Neuronal stem cell (in vitro differentiated cells): ENCODE data around the gene SLC22A16.

Experiments
- DNase-seq: peaks from one replicate; pipeline ENCODE4 v3.0.0-alpha.2; 2013; ENCODE audit warnings: low spot score
- H2AFZ ChIP-seq: one replicate; pipeline ENCODE4 v1.6.1; 2013; ENCODE audit warnings: mild to moderate bottlenecking, low read length, inconsistent platforms
- H2AK5ac ChIP-seq: 2 replicates; pipeline ENCODE4 v1.6.1; 2013; ENCODE audit warnings: low read depth, mild to moderate bottlenecking, inconsistent platforms, low read length, moderate library complexity, mixed read lengths
- H2BK120ac ChIP-seq: 2 replicates; pipeline ENCODE4 v1.6.1; 2013; ENCODE audit warnings: low read depth, mild to moderate bottlenecking, inconsistent platforms, low read length, moderate library complexity, mixed read lengths
- H2BK12ac ChIP-seq: one replicate; pipeline ENCODE4 v1.6.1; 2013; ENCODE audit warnings: low read length, inconsistent platforms
- H2BK15ac ChIP-seq: 2 replicates; pipeline ENCODE4 v1.6.1; 2013; ENCODE audit warnings: mild to moderate bottlenecking, low read length, inconsistent platforms, mixed read lengths
- H2BK5ac ChIP-seq: one replicate; pipeline ENCODE4 v1.6.1; 2013; ENCODE audit warnings: inconsistent platforms, mild to moderate bottlenecking, low read length, moderate library complexity
- H3K14ac ChIP-seq: one replicate; pipeline ENCODE4 v1.6.1; 2013; ENCODE audit warnings: low read length, inconsistent platforms
- H3K18ac ChIP-seq: 2 replicates; pipeline ENCODE4 v1.6.1; 2013; ENCODE audit warnings: low read length, inconsistent platforms
- H3K23ac ChIP-seq: 2 replicates; pipeline ENCODE4 v1.6.1; 2013; ENCODE audit warnings: low read depth, mild to moderate bottlenecking, mixed read lengths, low read length, inconsistent platforms; ENCODE audit not compliant: poor library complexity
- H3K27ac ChIP-seq: replicated peaks from 3 replicates; pipeline ENCODE4 v1.5.1; 2013; ENCODE audit warnings: low read length, inconsistent platforms
- H3K27me3 ChIP-seq, 3 experiments: 2 replicates each; pipeline ENCODE4 v1.6.1; 2013; ENCODE audit warnings: low read length in 3 of 3, mild to moderate bottlenecking in 2 of 3, inconsistent platforms in 1 of 3, low read depth in 1 of 3, mixed read lengths in 1 of 3, moderate library complexity in 1 of 3; ENCODE audit not compliant: control insufficient read depth in 3 of 3, insufficient read depth in 3 of 3
- H3K36me3 ChIP-seq, 2 donors: replicated peaks in 1 of 2; 2 replicates each; pipeline ENCODE4 v1.6.1; 2013; ENCODE audit warnings: low read length in 2 of 2; ENCODE audit not compliant: control insufficient read depth in 2 of 2, insufficient read depth in 2 of 2
- H3K4ac ChIP-seq: 2 replicates; pipeline ENCODE4 v1.6.1; 2013; ENCODE audit warnings: inconsistent platforms, mild to moderate bottlenecking, low read length, moderate library complexity
- H3K4me1 ChIP-seq, 2 donors: 1 replicate in 1 of 2; 2 replicates in 1 of 2; pipeline ENCODE4 v1.6.1; 2013; ENCODE audit warnings: low read length in 2 of 2, low read depth in 1 of 2; ENCODE audit not compliant: control insufficient read depth in 2 of 2, insufficient read depth in 1 of 2
- H3K4me2 ChIP-seq: one replicate; pipeline ENCODE4 v1.6.1; 2013; ENCODE audit warnings: mild to moderate bottlenecking, low read length, inconsistent platforms; ENCODE audit not compliant: insufficient read depth, poor library complexity, severe bottlenecking
- H3K4me3 ChIP-seq, 2 donors: 2 replicates each; pipeline ENCODE4 v1.5.1; 2013; ENCODE audit warnings: low read length in 2 of 2, mild to moderate bottlenecking in 2 of 2, inconsistent platforms in 1 of 2, moderate library complexity in 1 of 2
- H3K79me1 ChIP-seq: one replicate; pipeline ENCODE4 v1.6.1; 2013; ENCODE audit warnings: low read depth, mild to moderate bottlenecking, inconsistent platforms, low read length, moderate library complexity
- H3K9ac ChIP-seq: one replicate; pipeline ENCODE4 v1.6.1; 2013; ENCODE audit warnings: mild to moderate bottlenecking, low read depth, low read length, inconsistent platforms; ENCODE audit not compliant: poor library complexity
- H3K9me3 ChIP-seq, 2 donors: replicated peaks in 1 of 2; 2 replicates each; pipeline versions ENCODE3 to v1.6.1; 2013; ENCODE audit warnings: low read length in 2 of 2, mild to moderate bottlenecking in 2 of 2, inconsistent platforms in 1 of 2, low read depth in 1 of 2, mixed read lengths in 1 of 2, moderate library complexity in 1 of 2; ENCODE audit not compliant: control insufficient read depth in 2 of 2, insufficient read depth in 1 of 2
- H4K8ac ChIP-seq: one replicate; pipeline ENCODE4 v1.6.1; 2013; ENCODE audit warnings: low read depth, mild to moderate bottlenecking, inconsistent platforms, low read length, moderate library complexity
- H4K91ac ChIP-seq: one replicate; pipeline ENCODE4 v1.6.1; 2013; ENCODE audit warnings: low read length, low read depth, mild to moderate bottlenecking, inconsistent platforms; ENCODE audit not compliant: poor library complexity
- WGBS, 2 donors: extraction: QIAGEN DNeasy Blood & Tissue Kit; methylation state at CpG; one replicate each; pipeline ENCODE4 v1.1.7; 2013; ENCODE audit warnings: missing lambda C conversion rate in 2 of 2, mixed read lengths in 1 of 2; ENCODE audit not compliant: insufficient read length in 2 of 2, insufficient replicate concordance in 1 of 2; ENCODE audit errors: extremely low coverage in 2 of 2; 5-methylcytosine and 5-hydroxymethylcytosine counted together

Gene SLC22A16

DNA sequence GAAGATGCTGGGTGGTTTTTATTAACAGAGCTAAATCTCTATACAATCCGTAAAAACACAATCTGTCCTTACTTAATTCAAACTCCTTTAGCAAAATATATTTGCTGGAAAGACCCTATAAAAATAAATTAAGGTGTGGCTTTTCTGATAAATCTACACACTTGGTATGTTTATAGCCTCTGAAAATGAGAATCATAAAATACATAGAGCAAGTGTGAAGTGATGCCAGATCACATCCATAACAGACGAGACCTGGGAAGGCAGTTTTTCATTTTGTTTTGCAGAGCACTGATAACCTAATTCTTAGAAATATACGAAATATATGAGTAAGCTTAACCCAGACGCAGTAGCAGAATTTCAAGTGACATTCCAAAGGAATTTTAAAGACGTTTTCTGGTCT, 50.6 kb downstream of the SLC22A16 start:
- H3K4me2 ChIP-seq, result no peak overlapping the region
- peaks cover 0 to 7% of the 10 kb centered on the region in 2 donors for H3K4me1 ChIP-seq
- no peak overlapping the region for H3K23ac ChIP-seq
- no peak overlapping the region for H3K9ac ChIP-seq
- H3K9me3 ChIP-seq, result peaks cover 0 to 2% of the 10 kb centered on the region in 2 donors
- no peak overlapping the region for H4K91ac ChIP-seq
- no peaks in the 10 kb centered on the region for H3K79me1 ChIP-seq
- H2BK12ac ChIP-seq, result no peak overlapping the region
- H2AK5ac ChIP-seq, result no peak overlapping the region
- no peak overlapping the region for H3K27ac ChIP-seq
- no CpG with 5 or more reads among the region's 5 CpGs for WGBS, 2 donors
- no peak for DNase-seq
- no peak overlapping the region for H4K8ac ChIP-seq
- H3K36me3 ChIP-seq, result no peaks in the 10 kb centered on the region
- no peak overlapping the region for H2AFZ ChIP-seq
- no peak overlapping the region for H3K18ac ChIP-seq
- H3K4ac ChIP-seq, result no peak overlapping the region
- H3K27me3 ChIP-seq, result peaks cover 0 to 9% (median 0%) of the 10 kb centered on the region in 3 experiments
- no peak overlapping the region for H3K14ac ChIP-seq
- no peak overlapping the region for H2BK5ac ChIP-seq
- no peak overlapping the region for H3K4me3 ChIP-seq
- H2BK15ac ChIP-seq, result no peak overlapping the region
- H2BK120ac ChIP-seq, result no peak overlapping the region

DNA sequence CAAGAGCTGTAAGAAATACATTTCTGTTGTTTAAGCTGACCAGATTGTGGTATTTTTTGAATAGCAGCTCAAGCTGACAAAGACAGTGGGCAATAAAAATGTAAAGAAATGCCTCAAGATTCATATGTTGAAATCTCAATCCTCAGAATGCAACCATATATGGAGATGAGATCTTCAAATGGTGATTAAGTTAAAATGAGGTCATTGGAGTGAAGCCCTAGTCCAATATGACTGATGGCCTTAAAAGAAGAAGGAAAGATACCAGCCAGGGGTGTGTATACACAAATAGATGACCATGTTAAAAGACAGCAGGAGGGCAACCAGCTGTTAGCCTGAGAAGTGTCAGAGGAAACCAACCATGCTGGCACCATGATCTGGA, 54.0 kb downstream of the SLC22A16 start:
- Histone ChIP-seq H3K79me1 (no peaks in the 10 kb centered on the region), H3K9ac (no peak overlapping the region), H2BK120ac (no peak overlapping the region), H3K27ac (no peak overlapping the region), H3K4ac (no peak overlapping the region), H3K18ac (no peak overlapping the region), H3K9me3 (peaks cover 0 to 2% of the 10 kb centered on the region in 2 donors), H2BK15ac (no peak overlapping the region), H3K14ac (no peak overlapping the region), H2BK12ac (no peak overlapping the region), H4K8ac (no peak overlapping the region), H3K36me3 (no peaks in the 10 kb centered on the region), H3K4me1 (no peaks in the 10 kb centered on the region), H3K4me2 (no peak overlapping the region), H4K91ac (no peak overlapping the region), H3K27me3 (no peaks in the 10 kb centered on the region), H2AFZ (no peak overlapping the region), H3K23ac (no peak overlapping the region), H3K4me3 (no peak overlapping the region), H2AK5ac (no peak overlapping the region), H2BK5ac (no peak overlapping the region)
- no peak for DNase-seq

DNA sequence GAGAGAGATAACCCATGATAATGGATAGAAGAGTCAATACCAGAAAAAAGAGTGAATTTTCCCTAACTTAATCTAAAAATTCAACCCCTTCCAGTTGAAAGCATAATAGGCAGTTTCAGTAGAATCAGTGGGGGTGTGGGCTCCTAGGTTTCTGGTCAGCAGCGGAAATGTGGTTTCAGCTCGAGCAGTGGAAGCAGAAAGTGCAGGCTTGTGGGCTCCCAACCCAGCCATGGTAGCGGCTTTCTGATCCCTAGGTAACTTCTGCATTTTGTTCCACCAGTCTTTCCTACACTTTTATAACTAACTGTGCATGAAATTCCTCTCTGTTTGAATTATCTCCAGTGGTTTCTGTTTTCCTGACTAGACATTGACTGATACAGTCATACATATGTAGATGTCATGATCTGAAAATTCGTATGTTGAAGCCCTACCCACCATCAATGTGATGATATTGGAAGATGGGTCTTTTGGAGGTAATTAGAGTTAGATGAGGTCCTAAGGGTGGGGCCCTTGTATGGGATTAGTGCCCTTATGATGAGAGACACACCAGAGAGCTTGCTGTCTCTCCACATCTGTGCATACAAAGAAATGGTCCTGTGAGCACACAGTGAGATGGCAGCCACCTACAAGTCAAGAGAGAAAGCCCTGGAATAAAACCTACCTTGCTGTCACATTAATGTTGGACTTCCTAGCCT, 54.5 kb downstream of the SLC22A16 start:
- Histone ChIP-seq H4K8ac (no peak overlapping the region), H3K18ac (no peak overlapping the region), H3K4me3 (no peak overlapping the region), H3K9ac (no peak overlapping the region), H2AK5ac (no peak overlapping the region), H2AFZ (no peak overlapping the region), H3K23ac (no peak overlapping the region), H3K79me1 (no peaks in the 10 kb centered on the region), H2BK5ac (no peak overlapping the region), H2BK120ac (no peak overlapping the region), H3K4me2 (no peak overlapping the region), H3K27me3 (no peaks in the 10 kb centered on the region), H4K91ac (no peak overlapping the region), H2BK12ac (no peak overlapping the region), H3K27ac (no peak overlapping the region), H3K14ac (no peak overlapping the region), H3K4me1 (no peaks in the 10 kb centered on the region), H3K36me3 (no peaks in the 10 kb centered on the region), H2BK15ac (no peak overlapping the region), H3K4ac (no peak overlapping the region), H3K9me3 (peaks cover 0 to 2% of the 10 kb centered on the region in 2 donors)
- no peak for DNase-seq
- no CpG with 5 or more reads among the region's 4 CpGs for WGBS, 2 donors

DNA sequence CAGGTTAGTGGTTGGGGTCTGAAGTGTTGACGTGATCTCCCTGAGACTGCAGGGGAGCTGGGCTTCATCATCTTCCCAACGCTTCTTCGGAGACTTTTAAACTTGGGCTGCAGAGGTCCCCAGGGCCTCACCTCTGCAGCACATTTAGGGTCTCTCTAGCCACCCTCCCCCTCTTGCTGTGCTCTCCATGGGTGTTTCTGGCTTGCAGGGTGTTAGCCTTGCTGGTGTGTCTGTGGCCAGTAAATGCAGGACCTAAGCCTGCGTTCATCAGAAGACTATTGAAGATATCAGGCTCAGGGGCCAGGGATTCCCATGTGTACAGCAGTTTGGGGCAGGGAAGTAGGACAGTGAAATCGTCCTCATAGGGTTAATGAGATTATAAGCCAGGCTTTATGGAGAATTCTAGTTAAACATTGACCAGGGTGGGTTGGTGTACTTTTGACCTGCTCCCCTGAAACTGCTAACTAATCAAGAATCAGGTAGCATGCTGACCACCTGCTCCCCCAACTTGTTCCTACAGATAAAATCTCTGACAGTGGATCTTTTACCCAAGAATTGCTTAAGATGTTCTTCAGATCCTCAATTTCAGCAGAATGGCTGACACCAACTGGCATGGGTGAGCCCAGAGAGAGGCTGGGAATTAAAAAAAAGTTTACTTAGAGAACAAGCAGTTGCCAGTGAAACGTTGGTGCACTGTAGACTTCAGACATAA, 57.2 kb downstream of the SLC22A16 start:
- no peak overlapping the region for H3K27ac ChIP-seq
- H2AFZ ChIP-seq, result no peak overlapping the region
- no peak overlapping the region for H3K23ac ChIP-seq
- peaks cover 0 to 4% (median 0%) of the 10 kb centered on the region in 3 experiments for H3K27me3 ChIP-seq
- no peak overlapping the region for H4K91ac ChIP-seq
- no peaks in the 10 kb centered on the region for H3K36me3 ChIP-seq
- peaks cover 0 to 2% of the 10 kb centered on the region in 2 donors for H3K9me3 ChIP-seq
- H2BK12ac ChIP-seq, result no peak overlapping the region
- H2BK15ac ChIP-seq, result no peak overlapping the region
- H2BK5ac ChIP-seq, result no peak overlapping the region
- H4K8ac ChIP-seq, result no peak overlapping the region
- H3K4ac ChIP-seq, result no peak overlapping the region
- H2BK120ac ChIP-seq, result no peak overlapping the region
- no peak overlapping the region for H3K18ac ChIP-seq
- WGBS, 2 donors, result no CpG with 5 or more reads among the region's 6 CpGs
- H3K79me1 ChIP-seq, result no peaks in the 10 kb centered on the region
- no peak overlapping the region for H3K4me3 ChIP-seq
- no peak for DNase-seq
- no peak overlapping the region for H3K9ac ChIP-seq
- H3K14ac ChIP-seq, result no peak overlapping the region
- H3K4me1 ChIP-seq, result no peaks in the 10 kb centered on the region
- H3K4me2 ChIP-seq, result no peak overlapping the region
- no peak overlapping the region for H2AK5ac ChIP-seq
